PC-3 (cell line): ENCODE data around the gene MAP3K5.

Experiments used
- EZH2phosphoT487 ChIP-seq: fragments of 300-600 bp; sonication (generic); IDR thresholded peaks from 2 replicates; pipeline ENCODE4 v1.6.1; 2018; ENCODE audit warnings: mild to moderate bottlenecking, antibody characterized with exemption, low read length, borderline replicate concordance
- TF ChIP-seq, protein P1 (sequence below): fragments of 300-600 bp; sonication (generic); conservative IDR thresholded peaks from 2 replicates; pipeline ENCODE4 v1.5.1; 2017; ENCODE audit warnings: antibody characterized with exemption, low read depth, mild to moderate bottlenecking, low read length

DNA sequence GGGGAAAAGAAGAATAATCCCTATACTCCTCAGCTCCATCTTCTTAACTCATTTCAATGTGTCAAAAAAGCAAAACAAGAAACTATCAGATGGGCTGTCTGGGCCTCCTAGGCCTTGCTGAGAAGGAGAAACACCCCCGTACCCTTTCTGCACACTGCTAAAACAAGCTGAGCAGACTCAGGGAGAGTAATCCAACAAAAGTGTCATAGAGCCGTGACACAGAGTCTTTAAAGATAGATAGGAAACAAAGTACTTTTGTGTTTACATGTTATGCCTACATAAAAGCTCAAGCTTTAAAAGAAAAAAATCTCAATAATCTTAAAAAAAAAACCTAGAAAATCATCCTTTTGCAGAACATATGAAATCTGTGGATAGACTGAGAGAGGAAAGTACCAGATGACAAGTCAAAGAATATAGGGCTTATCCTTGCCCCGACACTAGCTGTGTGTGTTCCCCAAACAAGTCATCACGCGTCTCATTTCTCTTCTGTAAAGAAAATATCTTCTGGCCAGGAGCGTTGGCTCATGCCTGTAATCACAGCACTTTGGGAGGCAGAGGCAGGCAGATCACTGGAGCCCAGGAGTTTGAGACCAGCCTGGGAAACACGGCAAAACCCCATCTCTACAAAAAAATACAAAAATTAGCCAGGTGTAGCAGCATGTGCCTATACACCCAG, 81.3 kb downstream of the MAP3K5 start:
- TF ChIP-seq EZH2phosphoT487 = no peak
- TF ChIP-seq, protein P1, sequence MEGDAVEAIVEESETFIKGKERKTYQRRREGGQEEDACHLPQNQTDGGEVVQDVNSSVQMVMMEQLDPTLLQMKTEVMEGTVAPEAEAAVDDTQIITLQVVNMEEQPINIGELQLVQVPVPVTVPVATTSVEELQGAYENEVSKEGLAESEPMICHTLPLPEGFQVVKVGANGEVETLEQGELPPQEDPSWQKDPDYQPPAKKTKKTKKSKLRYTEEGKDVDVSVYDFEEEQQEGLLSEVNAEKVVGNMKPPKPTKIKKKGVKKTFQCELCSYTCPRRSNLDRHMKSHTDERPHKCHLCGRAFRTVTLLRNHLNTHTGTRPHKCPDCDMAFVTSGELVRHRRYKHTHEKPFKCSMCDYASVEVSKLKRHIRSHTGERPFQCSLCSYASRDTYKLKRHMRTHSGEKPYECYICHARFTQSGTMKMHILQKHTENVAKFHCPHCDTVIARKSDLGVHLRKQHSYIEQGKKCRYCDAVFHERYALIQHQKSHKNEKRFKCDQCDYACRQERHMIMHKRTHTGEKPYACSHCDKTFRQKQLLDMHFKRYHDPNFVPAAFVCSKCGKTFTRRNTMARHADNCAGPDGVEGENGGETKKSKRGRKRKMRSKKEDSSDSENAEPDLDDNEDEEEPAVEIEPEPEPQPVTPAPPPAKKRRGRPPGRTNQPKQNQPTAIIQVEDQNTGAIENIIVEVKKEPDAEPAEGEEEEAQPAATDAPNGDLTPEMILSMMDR = no peak
